GM21515 (cell line): ENCODE results near the gene PMF1.
"Not testable (repeated sequence)": the region's sequence is repeated elsewhere in the genome, so short reads cannot be mapped to it uniquely, and the experiment has no call there.

Source experiments
- ATAC-seq: cut with Tn5 transposase; IDR thresholded peaks from one replicate; pipeline ENCODE4 v1.9.1; 2021; ENCODE audit not compliant: unreplicated experiment

PMF1 gene, protein sequence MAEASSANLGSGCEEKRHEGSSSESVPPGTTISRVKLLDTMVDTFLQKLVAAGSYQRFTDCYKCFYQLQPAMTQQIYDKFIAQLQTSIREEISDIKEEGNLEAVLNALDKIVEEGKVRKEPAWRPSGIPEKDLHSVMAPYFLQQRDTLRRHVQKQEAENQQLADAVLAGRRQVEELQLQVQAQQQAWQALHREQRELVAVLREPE

DNA sequence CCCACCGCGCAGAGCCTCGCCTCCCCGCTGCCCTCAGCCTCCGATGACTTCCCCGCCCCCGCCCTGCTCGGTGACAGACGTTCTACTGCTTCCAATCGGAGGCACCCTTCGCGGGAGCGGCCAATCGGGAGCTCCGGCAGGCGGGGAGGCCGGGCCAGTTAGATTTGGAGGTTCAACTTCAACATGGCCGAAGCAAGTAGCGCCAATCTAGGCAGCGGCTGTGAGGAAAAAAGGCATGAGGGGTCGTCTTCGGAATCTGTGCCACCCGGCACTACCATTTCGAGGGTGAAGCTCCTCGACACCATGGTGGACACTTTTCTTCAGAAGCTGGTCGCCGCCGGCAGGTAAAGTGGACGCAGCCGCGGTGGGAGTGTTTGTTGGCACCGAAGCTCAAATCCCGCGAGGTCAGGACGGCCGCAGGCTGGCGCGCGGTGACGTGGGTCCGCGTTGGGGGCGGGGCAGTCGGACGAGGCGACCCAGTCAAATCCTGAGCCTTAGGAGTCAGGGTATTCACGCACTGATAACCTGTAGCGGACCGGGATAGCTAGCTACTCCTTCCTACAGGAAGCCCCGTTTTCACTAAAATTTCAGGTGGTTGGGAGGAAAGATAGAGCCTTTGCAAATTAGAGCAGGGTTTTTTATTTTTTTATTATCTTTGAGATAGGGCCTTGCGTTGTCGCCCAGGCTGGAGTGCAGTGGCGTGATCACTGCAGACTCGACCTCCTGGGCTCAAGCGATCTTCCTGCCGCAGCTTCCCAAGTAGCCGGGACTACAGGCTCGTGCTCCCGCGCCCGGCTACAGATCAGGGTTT is at the start of gene PMF1:
Gene PMF1 (plus strand): TSS at position 175 of the 811 bp plus-strand sequence. CDS start 9 bp downstream, at position 184.
- peak; percentile 82 for ATAC-seq

DNA sequence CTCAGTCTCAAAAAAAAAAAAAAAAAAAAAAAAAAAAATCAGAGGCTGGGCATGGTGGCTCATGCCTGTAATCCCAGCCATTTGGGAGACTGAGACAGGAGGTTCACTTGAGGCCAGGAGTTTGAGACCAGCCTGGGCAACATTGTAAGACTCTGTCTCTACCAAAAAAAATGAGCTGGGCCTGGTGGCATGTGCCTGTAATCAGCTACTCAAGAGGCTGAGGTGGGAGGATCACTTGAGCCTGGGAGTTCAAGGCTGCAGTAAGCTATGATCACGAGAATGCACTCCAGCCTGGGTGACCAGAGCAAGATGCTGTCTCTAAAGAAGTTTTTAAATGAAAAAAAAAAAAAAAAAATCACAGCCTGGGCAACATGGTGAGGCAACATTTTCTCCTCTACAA is 49.1 kb upstream of the PMF1 start:
- ATAC-seq = no peak

DNA sequence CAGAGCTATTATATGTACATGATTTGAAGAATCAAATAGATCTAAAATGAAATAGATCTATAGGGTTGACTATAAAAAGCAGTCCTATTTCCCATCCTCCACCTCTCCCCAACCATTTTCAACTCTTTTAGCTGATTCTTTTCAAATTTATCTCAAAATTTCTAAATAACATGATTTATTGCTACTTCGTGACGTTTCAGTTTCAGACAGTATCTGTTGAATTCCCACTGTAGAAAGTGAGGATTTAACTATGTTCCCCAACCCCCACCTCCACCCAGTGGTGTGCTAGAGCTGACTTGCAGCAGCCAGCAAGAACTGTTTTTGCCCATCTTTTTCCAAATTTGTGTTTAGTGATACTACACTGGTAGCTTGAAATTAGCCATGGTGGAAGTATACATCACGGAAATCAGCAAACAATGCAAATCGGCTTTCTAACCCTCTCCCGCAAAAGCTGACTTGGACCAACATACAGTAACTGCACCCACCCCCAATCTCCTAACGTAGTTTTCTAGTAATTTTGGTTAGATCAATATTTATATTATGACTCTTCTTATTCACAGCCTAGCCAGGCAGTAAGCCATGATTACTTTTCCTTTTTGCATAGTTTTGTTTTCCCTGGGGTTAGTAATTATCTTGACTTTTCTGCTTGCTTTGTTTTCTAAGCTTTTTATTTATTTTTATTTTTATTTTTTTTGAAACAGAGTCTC is 48.5 kb upstream of the PMF1 start:
- no peak for ATAC-seq

- ATAC-seq = no peak
These were observed 47.7 kb upstream of the PMF1 start for GRCh38 chr1:156165083-156165482.

GRCh38 chr1:156167536-156167935 is 45.3 kb upstream of the PMF1 start:
- ATAC-seq = no peak

DNA sequence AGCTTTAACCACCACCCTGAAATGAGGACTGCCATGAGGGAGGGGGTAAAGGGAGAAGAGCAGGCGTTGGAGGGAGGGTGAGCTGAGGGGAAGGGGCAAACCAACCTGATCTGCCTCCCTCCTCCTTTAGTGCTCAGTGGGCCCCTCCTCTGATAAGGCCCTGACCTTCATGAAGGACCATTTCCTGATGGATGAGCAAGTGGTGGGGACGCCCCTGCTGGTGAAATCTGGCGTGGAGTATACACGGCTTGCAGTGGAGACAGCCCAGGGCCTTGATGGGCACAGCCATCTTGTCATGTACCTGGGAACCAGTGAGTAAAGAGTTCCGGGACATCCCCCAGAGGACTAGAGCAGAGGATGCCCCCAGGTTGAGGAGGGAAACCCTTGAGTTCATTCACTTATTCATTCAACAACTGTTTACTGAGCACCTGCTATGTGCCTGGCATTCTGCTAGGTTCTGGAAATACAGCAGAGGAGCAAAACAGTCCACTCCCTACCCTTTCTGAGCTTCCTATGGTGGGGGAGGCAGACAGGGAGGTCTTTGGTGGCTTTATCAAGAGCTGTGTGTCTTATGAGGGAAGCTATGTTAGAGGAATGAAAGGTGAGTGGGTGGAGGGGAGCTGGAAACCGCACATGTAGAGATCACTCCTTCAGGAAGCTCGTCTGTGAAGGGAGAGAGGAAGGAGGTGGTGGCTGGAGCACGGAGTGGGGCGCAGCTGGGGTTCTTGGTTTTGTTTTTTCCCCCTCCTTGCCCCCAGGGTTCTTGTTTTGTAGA is 39.9 kb upstream of the PMF1 start:
- ATAC-seq = no peak

DNA sequence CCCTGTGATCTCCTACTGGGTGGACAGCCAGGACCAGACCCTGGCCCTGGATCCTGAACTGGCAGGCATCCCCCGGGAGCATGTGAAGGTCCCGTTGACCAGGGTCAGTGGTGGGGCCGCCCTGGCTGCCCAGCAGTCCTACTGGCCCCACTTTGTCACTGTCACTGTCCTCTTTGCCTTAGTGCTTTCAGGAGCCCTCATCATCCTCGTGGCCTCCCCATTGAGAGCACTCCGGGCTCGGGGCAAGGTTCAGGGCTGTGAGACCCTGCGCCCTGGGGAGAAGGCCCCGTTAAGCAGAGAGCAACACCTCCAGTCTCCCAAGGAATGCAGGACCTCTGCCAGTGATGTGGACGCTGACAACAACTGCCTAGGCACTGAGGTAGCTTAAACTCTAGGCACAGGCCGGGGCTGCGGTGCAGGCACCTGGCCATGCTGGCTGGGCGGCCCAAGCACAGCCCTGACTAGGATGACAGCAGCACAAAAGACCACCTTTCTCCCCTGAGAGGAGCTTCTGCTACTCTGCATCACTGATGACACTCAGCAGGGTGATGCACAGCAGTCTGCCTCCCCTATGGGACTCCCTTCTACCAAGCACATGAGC is 36.1 kb upstream of the PMF1 start:
- no peak for ATAC-seq

- no peak for ATAC-seq
These were observed 34.7 kb upstream of the PMF1 start for GRCh38 chr1:156177919-156178654.

GRCh38 chr1:156180471-156180870 is 32.3 kb upstream of the PMF1 start:
- no peak for ATAC-seq

DNA sequence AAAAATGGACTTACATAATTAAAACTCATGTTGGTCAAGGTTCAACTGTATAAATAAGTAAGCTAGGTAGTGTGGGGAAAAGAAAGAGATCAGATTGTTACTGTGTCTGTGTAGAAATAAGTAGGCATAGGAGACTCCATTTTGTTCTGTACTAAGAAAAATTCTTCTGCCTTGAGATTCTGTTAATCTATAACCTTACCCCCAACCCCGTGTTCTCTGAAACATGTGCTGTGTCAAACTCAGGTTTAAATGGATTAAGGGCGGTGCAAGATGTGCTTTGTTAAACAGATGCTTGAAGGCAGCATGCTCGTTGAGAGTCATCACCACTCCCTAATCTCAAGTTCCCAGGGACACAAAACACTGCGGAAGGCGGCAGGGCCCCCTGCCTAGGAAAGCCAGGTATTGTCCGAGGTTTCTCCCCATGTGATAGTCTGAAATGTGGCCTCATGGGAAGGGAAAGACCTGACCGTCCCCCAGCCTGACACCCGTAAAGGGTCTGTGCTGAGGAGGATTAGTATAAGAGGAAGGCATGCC is 31.3 kb upstream of the PMF1 start:
- ATAC-seq = not testable (repeated sequence)

DNA sequence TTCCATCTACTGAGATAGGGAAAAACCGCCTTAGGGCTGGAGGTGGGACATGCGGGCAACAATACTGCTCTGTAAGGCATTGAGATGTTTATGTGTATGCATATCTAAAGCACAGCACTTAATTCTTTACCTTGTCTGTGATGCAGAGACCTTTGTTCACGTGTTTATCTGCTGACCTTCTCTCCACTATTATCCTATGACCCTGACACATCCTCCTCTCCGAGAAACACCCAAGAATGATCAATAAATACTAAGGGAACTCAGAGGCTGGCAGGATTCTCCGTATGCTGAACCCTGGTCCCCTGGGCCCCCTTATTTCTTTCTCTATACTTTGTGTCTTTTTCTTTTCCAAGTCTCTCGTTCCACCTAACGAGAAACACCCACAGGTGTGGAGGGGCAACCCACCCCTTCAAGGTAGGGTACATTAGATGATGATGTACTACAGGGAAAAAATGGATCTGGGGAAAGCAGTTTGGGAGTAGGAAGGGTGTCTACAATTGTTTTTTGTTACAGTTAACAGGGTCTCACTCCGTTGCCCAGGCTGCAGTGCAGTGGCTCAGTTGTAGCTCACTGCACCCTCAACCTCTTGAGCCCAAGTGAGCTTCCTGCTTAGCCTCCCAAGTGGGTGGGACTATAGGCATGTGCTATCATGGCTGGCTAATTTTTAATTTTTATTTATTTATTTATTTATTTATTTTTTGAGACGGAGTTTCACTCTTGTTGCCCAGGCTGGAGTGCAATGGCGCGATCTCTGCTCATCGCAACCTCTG is 30.6 kb upstream of the PMF1 start:
- not testable (repeated sequence) for ATAC-seq

GRCh38 chr1:156186347-156187177 is 26.2 kb upstream of the PMF1 start:
- ATAC-seq = not testable (repeated sequence)

GRCh38 chr1:156190265-156190664 is 22.5 kb upstream of the PMF1 start:
- ATAC-seq = not testable (repeated sequence)

DNA sequence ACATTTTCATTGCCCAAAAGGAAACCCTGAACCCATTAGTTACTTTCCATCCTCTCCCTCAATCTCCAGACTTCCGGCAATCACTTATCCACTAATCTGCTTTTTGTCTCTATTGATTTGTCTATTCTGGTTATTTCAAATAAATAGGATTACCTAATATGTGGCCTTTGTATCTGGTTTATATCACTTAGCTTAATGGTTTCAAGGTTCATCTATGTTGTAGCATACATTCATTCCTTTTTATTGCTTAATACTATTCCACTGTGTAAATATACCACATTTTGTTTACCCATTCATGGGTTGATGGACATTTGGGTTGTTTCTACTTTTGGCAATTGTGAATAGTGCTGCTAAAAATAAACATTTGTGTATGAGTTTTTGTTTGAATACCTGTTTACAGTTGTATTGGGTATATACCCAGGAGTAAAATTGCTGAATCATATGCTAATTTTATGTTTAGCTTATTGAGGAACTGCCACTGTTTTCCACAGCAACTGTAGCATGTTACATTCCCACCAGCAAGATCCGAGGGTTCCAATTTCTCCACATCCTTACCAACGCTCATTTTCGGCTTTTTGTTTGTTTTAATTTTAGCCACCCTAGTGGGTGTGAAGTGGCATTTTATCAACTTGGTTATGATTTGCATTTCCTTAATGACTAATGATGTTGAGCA is 21.4 kb upstream of the PMF1 start:
- ATAC-seq = no peak

GRCh38 chr1:156193208-156193487 is 19.7 kb upstream of the PMF1 start:
- no peak for ATAC-seq

DNA sequence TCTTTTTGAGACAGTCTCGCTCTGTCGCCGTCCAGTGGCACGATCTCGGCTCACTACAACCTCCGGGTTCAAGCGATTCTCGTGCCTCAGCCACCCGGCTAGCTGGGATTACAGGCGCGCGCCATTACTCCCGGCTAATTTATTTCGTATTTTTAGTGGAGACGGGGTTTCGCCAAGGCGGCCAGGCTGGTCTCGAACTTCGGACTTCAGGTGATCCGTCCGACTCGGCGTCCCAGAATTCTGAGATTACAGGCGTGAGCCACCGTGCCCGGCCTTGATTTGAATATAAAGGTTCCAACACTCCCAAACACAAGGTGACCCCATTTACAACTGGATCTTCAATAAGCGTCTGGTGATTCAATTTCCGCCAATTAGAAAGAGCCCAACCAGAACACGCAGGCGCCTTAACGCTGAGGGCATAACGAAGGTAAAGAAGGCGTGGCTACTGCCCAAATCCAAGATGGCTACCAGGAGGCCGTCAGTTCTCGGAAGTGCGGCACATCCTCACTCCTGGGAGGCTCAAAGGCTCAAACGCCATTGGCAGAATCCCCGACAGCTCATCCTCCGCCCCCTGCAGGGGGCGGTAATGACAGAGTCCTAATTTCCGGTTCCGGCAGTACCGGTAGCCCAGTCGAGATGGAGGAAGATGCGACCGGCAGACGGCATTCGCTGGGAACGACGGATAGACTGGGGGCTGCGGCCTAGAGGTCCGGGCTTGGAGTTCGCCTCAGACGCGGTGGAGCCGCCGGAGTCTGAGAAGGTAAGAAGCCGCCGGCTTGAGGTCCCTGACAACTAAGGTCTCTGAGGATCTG is 19.1 kb upstream of the PMF1 start, which contains the start of gene SLC25A44:
Gene SLC25A44 (plus strand): TSS at position 617 of the 812 bp plus-strand sequence. CDS start 5,744 bp downstream, outside the sequence.
- ATAC-seq = peak; percentile 95

GRCh38 chr1:156194300-156194652 is 18.5 kb upstream of the PMF1 start:
- no peak for ATAC-seq
